ENCODE data around the gene TRIM39. TPM values are rescaled to one million over a fixed set of nuclear protein-coding genes. Genes with fewer than 3 reads are reported as not detected.

TRIM39 gene
- total RNA-seq, 4 donors from 2014 or later, result 3.2 to 29.7 (median 18.7) TPM

GRCh38 chr6:30327232-30327746, 562 bp downstream of the TRIM39 start:
- no peaks in the 10 kb centered on the region for H3K36me3 ChIP-seq
- H3K27ac ChIP-seq, result peak overlapping the region; percentile 96 to 97
- H3K9me3 ChIP-seq, result no peaks in the 10 kb centered on the region
- no peak for DNase-seq
- no peaks in the 10 kb centered on the region for H3K4me1 ChIP-seq
- peak overlapping the region; percentile 76 to 87 for H3K4me3 ChIP-seq
- intact Hi-C loops (cut with DNase I; ENCODE audit: low total_unique reads), result no loop called here
- H3K27me3 ChIP-seq, result no peaks in the 10 kb centered on the region
- TF ChIP-seq CTCF (IDR thresholded peaks at IDR 0.05) (no peak), POLR2A (IDR thresholded peaks at IDR 0.05) (no peak)

- Histone ChIP-seq H3K27me3 (no peaks in the 10 kb centered on the region), H3K9me3 (no peaks in the 10 kb centered on the region), H3K4me3 (no peak overlapping the region), H3K27ac (no peak overlapping the region), H3K36me3 (no peaks in the 10 kb centered on the region), H3K4me1 (no peaks in the 10 kb centered on the region)
- TF ChIP-seq POLR2A (IDR thresholded peaks at IDR 0.05), result no peak
- TF ChIP-seq CTCF (IDR thresholded peaks at IDR 0.05), result no peak
- intact Hi-C loops (cut with DNase I; ENCODE audit: low total_unique reads), result no loop called here
- DNase-seq, result no peak
These were observed 1.7 kb downstream of the TRIM39 start for GRCh38 chr6:30328397-30328796.

- DNase-seq, result no peak
- Histone ChIP-seq H3K27ac (no peak overlapping the region), H3K36me3 (no peaks in the 10 kb centered on the region), H3K9me3 (no peaks in the 10 kb centered on the region), H3K27me3 (no peaks in the 10 kb centered on the region), H3K4me1 (no peaks in the 10 kb centered on the region), H3K4me3 (no peak overlapping the region)
- TF ChIP-seq POLR2A (IDR thresholded peaks at IDR 0.05) (no peak), CTCF (IDR thresholded peaks at IDR 0.05) (no peak)
- intact Hi-C loops (cut with DNase I; ENCODE audit: low total_unique reads), result no loop called here
These were observed 2.6 kb downstream of the TRIM39 start for GRCh38 chr6:30329331-30329730.

- no peaks in the 10 kb centered on the region for H3K36me3 ChIP-seq
- H3K27me3 ChIP-seq, result no peaks in the 10 kb centered on the region
- TF ChIP-seq CTCF (IDR thresholded peaks at IDR 0.05) (no peak), POLR2A (IDR thresholded peaks at IDR 0.05) (no peak)
- H3K4me3 ChIP-seq, result no peak overlapping the region
- no peak for DNase-seq
- no peaks in the 10 kb centered on the region for H3K4me1 ChIP-seq
- intact Hi-C loops (cut with DNase I; ENCODE audit: low total_unique reads), result no loop called here
- H3K9me3 ChIP-seq, result no peaks in the 10 kb centered on the region
- H3K27ac ChIP-seq, result no peak overlapping the region
These were observed 5.3 kb downstream of the TRIM39 start for GRCh38 chr6:30331981-30332380.

- intact Hi-C loops (cut with DNase I; ENCODE audit: low total_unique reads), result no loop called here
- H3K36me3 ChIP-seq, result no peaks in the 10 kb centered on the region
These were observed 7.5 kb downstream of the TRIM39 start for GRCh38 chr6:30334075-30334783.

More at GRCh38 chr6:30334075-30334783, 7.5 kb downstream of the TRIM39 start:
- no peak for TF ChIP-seq POLR2A (IDR thresholded peaks at IDR 0.05)
- no peak for TF ChIP-seq CTCF (IDR thresholded peaks at IDR 0.05)
- no peaks in the 10 kb centered on the region for H3K9me3 ChIP-seq
- no peaks in the 10 kb centered on the region for H3K27me3 ChIP-seq
- no peaks in the 10 kb centered on the region for H3K4me1 ChIP-seq
- H3K4me3 ChIP-seq, result no peak overlapping the region
- no peak for DNase-seq
- H3K27ac ChIP-seq, result no peak overlapping the region

Data from uterus (tissue), 4 donors.